WTC11 (cell line): Measurements from ENCODE around the gene FNDC11.
A peak's percentile ranks its signal among the peaks of the same experiment; 100 is the strongest.

Source experiments
- ARID4B ChIP-seq: sonication (generic); formaldehyde crosslinking; IDR thresholded peaks from 2 replicates; pipeline ENCODE4 v1.8.0; 2023; ENCODE audit warnings: missing genetic modification reagents, mild to moderate bottlenecking, borderline replicate concordance
- ATF3 ChIP-seq: sonication (generic); formaldehyde crosslinking; conservative IDR thresholded peaks from 2 replicates; pipeline ENCODE4 v1.8.1; 2022; ENCODE audit warnings: mild to moderate bottlenecking, missing genetic modification reagents
- CTCF ChIP-seq: fragments of 200-600 bp; IDR thresholded peaks from 2 replicates; pipeline ENCODE4 v1.8.0; 2022; ENCODE audit warnings: antibody characterized with exemption
- E2F5 ChIP-seq: sonication (generic); formaldehyde crosslinking; IDR thresholded peaks from 2 replicates; pipeline ENCODE4 v1.8.1; 2022; ENCODE audit warnings: mild to moderate bottlenecking, moderate library complexity, missing genetic modification reagents
- ESRRA ChIP-seq: sonication (generic); formaldehyde crosslinking; IDR thresholded peaks from 2 replicates; pipeline ENCODE4 v1.8.1; 2022; ENCODE audit warnings: mild to moderate bottlenecking, missing genetic modification reagents, borderline replicate concordance
- FOXK1 ChIP-seq: sonication (generic); formaldehyde crosslinking; IDR thresholded peaks from 2 replicates; pipeline ENCODE4 v1.8.0; 2022; ENCODE audit warnings: mild to moderate bottlenecking, moderate library complexity, missing genetic modification reagents
- HMGXB4 ChIP-seq: sonication (generic); formaldehyde crosslinking; IDR thresholded peaks from 2 replicates; pipeline ENCODE4 v1.8.1; 2023; ENCODE audit warnings: mild to moderate bottlenecking, moderate library complexity, missing genetic modification reagents
- PREB ChIP-seq: sonication (generic); formaldehyde crosslinking; IDR thresholded peaks from 2 replicates; pipeline ENCODE4 v1.8.1; 2022; ENCODE audit warnings: mild to moderate bottlenecking, missing genetic modification reagents, moderate library complexity, borderline replicate concordance
- SP1 ChIP-seq: sonication (generic); formaldehyde crosslinking; conservative IDR thresholded peaks from 2 replicates; pipeline ENCODE4 v1.8.1; 2022; ENCODE audit warnings: missing genetic modification reagents
- TCF7 ChIP-seq: sonication (generic); formaldehyde crosslinking; IDR thresholded peaks from 2 replicates; pipeline ENCODE4 v1.8.0; 2022; ENCODE audit warnings: mild to moderate bottlenecking, low read depth, missing genetic modification reagents, moderate library complexity
- TEAD1 ChIP-seq: sonication (generic); formaldehyde crosslinking; IDR thresholded peaks from 2 replicates; pipeline ENCODE4 v1.8.0; 2022; ENCODE audit warnings: mild to moderate bottlenecking, missing genetic modification reagents
- ZNF121 ChIP-seq: sonication (generic); formaldehyde crosslinking; IDR thresholded peaks from 2 replicates; pipeline ENCODE4 v1.8.0; 2023; ENCODE audit warnings: missing genetic modification reagents

- no peak for TF ChIP-seq TCF7 (CRISPR knock-in tag)
- peak; percentile 20; the same call in 1 of the 2 replicates for TF ChIP-seq CTCF
- TF ChIP-seq HMGXB4 (CRISPR knock-in tag) = no peak
- no peak for TF ChIP-seq ATF3
- no peak for TF ChIP-seq PREB
- TF ChIP-seq SP1 (CRISPR knock-in tag) = no peak
- TF ChIP-seq TEAD1 (CRISPR knock-in tag) = no peak
- no peak for TF ChIP-seq ZNF121 (CRISPR knock-in tag)
- no peak for TF ChIP-seq ARID4B (CRISPR knock-in tag)
- no peak for TF ChIP-seq E2F5 (CRISPR knock-in tag)
- TF ChIP-seq FOXK1 = no peak
- TF ChIP-seq ESRRA (CRISPR knock-in tag) = no peak
These were observed 15.5 kb upstream of the FNDC11 start for GRCh38 chr20:63538204-63539091.
